SH-SY5Y (cell line): Measurements from ENCODE around the gene ATP8A2.

ENCODE experiments used
- GATA2 ChIP-seq: IDR thresholded peaks from 2 replicates; pipeline ENCODE4 v1.6.1; 2011; ENCODE audit warnings: mild to moderate bottlenecking, low read depth, low read length
- GATA3 ChIP-seq: IDR thresholded peaks from 2 replicates; pipeline ENCODE4 v1.6.1; 2011; ENCODE audit warnings: low read depth, mild to moderate bottlenecking, low read length, moderate library complexity

GRCh38 chr13:25633093-25633492 is 261.3 kb downstream of the ATP8A2 start:
- TF ChIP-seq GATA2: no peak
- TF ChIP-seq GATA3: no peak
